HCT116 (cell line): ENCODE data around the gene SCFD2. TPM values are rescaled to one million over a fixed set of nuclear protein-coding genes. Genes with fewer than 3 reads are reported as not detected.
"Not testable (repeated sequence)": the region's sequence is repeated elsewhere in the genome, so short reads cannot be mapped to it uniquely, and the experiment has no call there.

Experiments
- ATAC-seq: fragments of 200-7000 bp; cut with Tn5 transposase; 2 replicates; pipeline ENCODE4 v1.9.1; 2020; ENCODE audit warnings: mild to moderate bottlenecking, moderate library complexity
- BruUV-seq: library from RNA; stranded (reverse); fragments of 400-500 nt; replicated peaks from 2 replicates; lab custom pipeline; 2021; lab: Mats Ljungman, UMichigan
- CTCF ChIA-PET: fragments of 300-600 bp; sonication (Branson Sonifier 250); formaldehyde crosslinking; loops from one replicate; lab custom pipeline; 2021; ENCODE audit warnings: antibody characterized with exemption; lab: Charles Lee
- POLR2A ChIA-PET: fragments of 300-600, 350-600 bp; sonication (Branson Sonifier 250); formaldehyde crosslinking; loops from one replicate; lab custom pipeline; 2021; ENCODE audit warnings: antibody characterized with exemption; lab: Charles Lee
- RAD21 ChIA-PET, 2 experiments: fragments of 300-600 bp; sonication (Branson Sonifier 250); formaldehyde crosslinking; loops; one replicate each; lab custom pipeline; 2023; ENCODE audit warnings: low total read pairs in 2 of 2; ENCODE audit not compliant: uncharacterized antibody in 2 of 2, unreplicated experiment in 2 of 2, low non-redundant PET in 1 of 2; lab: Charles Lee
- DNase-seq: peaks from one replicate; pipeline ENCODE4 v3.0.0-alpha.2; 2010; ENCODE audit warnings: low read depth, low spot score
- H2AFZ ChIP-seq: fragments of 200-600 bp; shearing (Covaris generic), sonication (generic); 2 replicates; pipeline ENCODE4 v1.6.1; 2017; ENCODE audit warnings: low read depth, mixed run types, mixed read lengths, antibody characterized with exemption, low read length; ENCODE audit not compliant: poor library complexity, severe bottlenecking
- H3K27ac ChIP-seq: 2 replicates; pipeline ENCODE4 v1.5.1; 2012; ENCODE audit warnings: low read depth, low read length
- H3K27me3 ChIP-seq: fragments of 200-600 bp; sonication (generic); 2 replicates; pipeline ENCODE4 v1.6.1; 2016; ENCODE audit warnings: mixed run types, low read length, mixed read lengths; ENCODE audit not compliant: insufficient read depth
- H3K36me3 ChIP-seq, 2 experiments: fragments of 200-500 bp in 1 of 2; fragments of 200-600 bp in 1 of 2; sonication (Bioruptor generic) in 1 of 2; sonication (generic) in 1 of 2; 2 replicates each; pipeline versions ENCODE4 v1.5.1 to v1.6.1; 2014 to 2016; ENCODE audit warnings: low read length in 2 of 2, inconsistent platforms in 1 of 2, mixed read lengths in 1 of 2, mixed run types in 1 of 2; ENCODE audit not compliant: insufficient read depth in 2 of 2, control insufficient read depth in 1 of 2
- H3K4me1 ChIP-seq, 2 experiments: fragments of 200-600 bp in 1 of 2; sonication (generic) in 1 of 2; 2 replicates each; pipeline versions ENCODE4 v1.5.1 to v1.6.1; 2012 to 2017; ENCODE audit warnings: low read length in 2 of 2, inconsistent platforms in 1 of 2, mild to moderate bottlenecking in 1 of 2, mixed read lengths in 1 of 2, mixed run types in 1 of 2, moderate library complexity in 1 of 2; ENCODE audit not compliant: insufficient read depth in 2 of 2, control insufficient read depth in 1 of 2
- H3K4me2 ChIP-seq: fragments of 200-600 bp; sonication (generic); 2 replicates; pipeline ENCODE4 v1.6.1; 2017; ENCODE audit warnings: mixed run types, low read length, mixed read lengths
- H3K4me3 ChIP-seq, 2 experiments: fragments of 200-600 bp in 1 of 2; sonication (generic) in 1 of 2; replicated peaks in 1 of 2; 2 replicates each; pipeline ENCODE4 v1.5.1; 2011 to 2016; ENCODE audit warnings: low read length in 2 of 2, control low read depth in 1 of 2, low read depth in 1 of 2, mild to moderate bottlenecking in 1 of 2, mixed read lengths in 1 of 2, mixed run types in 1 of 2
- H3K79me2 ChIP-seq: fragments of 200-600 bp; sonication (generic); 2 replicates; pipeline ENCODE4 v1.6.1; 2017; ENCODE audit warnings: mild to moderate bottlenecking, mixed run types, low read length, moderate library complexity, mixed read lengths; ENCODE audit not compliant: insufficient read depth
- H3K9ac ChIP-seq: fragments of 200-600 bp; sonication (generic); 2 replicates; pipeline ENCODE4 v1.6.1; 2016; ENCODE audit warnings: low read length, mixed read lengths
- H3K9me2 ChIP-seq: fragments of 200-600 bp; sonication (generic), shearing (Covaris generic); 2 replicates; pipeline ENCODE4 v1.6.1; 2017; ENCODE audit warnings: mixed run types, mild to moderate bottlenecking, moderate library complexity; ENCODE audit not compliant: insufficient read depth
- H3K9me3 ChIP-seq, 2 experiments: fragments of 200-500 bp in 1 of 2; fragments of 200-600 bp in 1 of 2; sonication (Bioruptor generic) in 1 of 2; sonication (generic) in 1 of 2; 2 replicates each; pipeline ENCODE4 v1.6.1; 2014 to 2017; ENCODE audit warnings: low read length in 2 of 2, mixed read lengths in 2 of 2, inconsistent platforms in 1 of 2, low read depth in 1 of 2, mild to moderate bottlenecking in 1 of 2, mixed run types in 1 of 2, moderate library complexity in 1 of 2; ENCODE audit not compliant: control insufficient read depth in 1 of 2, insufficient read depth in 1 of 2
- H4K20me1 ChIP-seq: fragments of 200-600 bp; sonication (generic), shearing (Covaris generic); 2 replicates; pipeline ENCODE4 v1.6.1; 2017; ENCODE audit warnings: mixed run types, mild to moderate bottlenecking, moderate library complexity; ENCODE audit not compliant: insufficient read depth
- ATF3 ChIP-seq: IDR thresholded peaks from 2 replicates; pipeline ENCODE4 v1.6.1; 2012
- EGR1 ChIP-seq: IDR thresholded peaks from 2 replicates; pipeline ENCODE4 v1.6.1; 2012; ENCODE audit warnings: low read depth
- EZH2 ChIP-seq: fragments of 200-600 bp; sonication (generic); IDR thresholded peaks from 2 replicates; pipeline ENCODE4 v1.6.1; 2017; ENCODE audit warnings: antibody characterized with exemption, mixed run types
- FOSL1 ChIP-seq: IDR thresholded peaks from 2 replicates; pipeline ENCODE4 v1.6.1; 2012; ENCODE audit warnings: low read depth
- JUND ChIP-seq: IDR thresholded peaks from 2 replicates; pipeline ENCODE4 v1.6.1; 2012
- MAX ChIP-seq: IDR thresholded peaks from 2 replicates; pipeline ENCODE4 v1.6.1; 2012
- POLR2A ChIP-seq: IDR thresholded peaks from 2 replicates; pipeline ENCODE4 v1.7.0; 2011; ENCODE audit warnings: borderline replicate concordance; ENCODE audit not compliant: insufficient read depth, insufficient read length; ENCODE audit errors: extremely low read depth
- REST ChIP-seq: IDR thresholded peaks from 2 replicates; pipeline ENCODE4 v1.6.1; 2012; ENCODE audit warnings: low read depth
- SP1 ChIP-seq: IDR thresholded peaks from 2 replicates; pipeline ENCODE4 v1.6.1; 2012; ENCODE audit warnings: low read depth
- SRF ChIP-seq: IDR thresholded peaks from 2 replicates; pipeline ENCODE4 v1.6.1; 2012; ENCODE audit warnings: low read depth
- ZBTB33 ChIP-seq: IDR thresholded peaks from 2 replicates; pipeline ENCODE4 v1.6.1; 2011; ENCODE audit warnings: mild to moderate bottlenecking, low read length, moderate library complexity; ENCODE audit not compliant: insufficient replicate concordance; ENCODE audit errors: extremely low read depth
- ZFX ChIP-seq: fragments of 450-650 bp; IDR thresholded peaks from 2 replicates; pipeline ENCODE4 v1.6.1; 2017
- ZNF274 ChIP-seq: fragments of 200-500 bp; sonication (Bioruptor generic); IDR thresholded peaks from 2 replicates; pipeline ENCODE4 v1.6.1; 2014; ENCODE audit warnings: mild to moderate bottlenecking, low read depth, low read length, inconsistent platforms
- intact Hi-C: fragments of 100-400 bp; cut with micrococcal nuclease; formaldehyde crosslinking; loops from 2 replicates; pipeline ENCODE4 v1.10.0; 2022
- total RNA-seq: library from RNA; stranded (reverse); gene quantifications from one replicate; pipeline ENCODE4 v1.2.1, GENCODE V29; 2021; ENCODE audit not compliant: unreplicated experiment

Gene SCFD2
- total RNA-seq, 1 experiment from 2014 or later, result 13.6 TPM

GRCh38 chr4:53147197-53147596 is 218.7 kb downstream of the SCFD2 start (continued):
- no peak for TF ChIP-seq FOSL1
- no peak for TF ChIP-seq SP1
- TF ChIP-seq POLR2A, result no peak
- no peak for TF ChIP-seq JUND
- no peak for TF ChIP-seq ZFX
- no peak for TF ChIP-seq MAX

GRCh38 chr4:53141308-53141707 is 224.6 kb downstream of the SCFD2 start:
- Histone ChIP-seq H3K4me3 (no peak overlapping the region), H3K79me2 (no peaks in the 10 kb centered on the region), H3K9ac (no peak overlapping the region), H3K9me2 (no peaks in the 10 kb centered on the region), H3K27ac (no peak overlapping the region), H3K9me3 (no peaks in the 10 kb centered on the region), H4K20me1 (no peaks in the 10 kb centered on the region), H2AFZ (no peak overlapping the region), H3K27me3 (no peaks in the 10 kb centered on the region), H3K36me3 (no peaks in the 10 kb centered on the region), H3K4me1 (no peaks in the 10 kb centered on the region), H3K4me2 (no peak overlapping the region)
- no peak for ATAC-seq
- intact Hi-C loops, result no loop called here
- POLR2A ChIA-PET, result no interaction called here
- BruUV-seq, result no TSS peak
- TF ChIP-seq ZFX (no peak), EGR1 (no peak), MAX (no peak), EZH2 (no peak), REST (no peak), ZNF274 (no peak), FOSL1 (no peak), ZBTB33 (no peak), ATF3 (no peak), SRF (no peak), POLR2A (no peak)
- RAD21 ChIA-PET, result no interaction called here
- CTCF ChIA-PET, result no interaction called here
- no peak for DNase-seq

GRCh38 chr4:53139256-53139655 is 226.6 kb downstream of the SCFD2 start:
- H2AFZ ChIP-seq, CTCF ChIA-PET, BruUV-seq, ATAC-seq, H3K27ac ChIP-seq, H4K20me1 ChIP-seq, RAD21 ChIA-PET, DNase-seq, H3K36me3 ChIP-seq, H3K9me2 ChIP-seq, intact Hi-C loops, POLR2A ChIA-PET, H3K9me3 ChIP-seq, H3K4me1 ChIP-seq, H3K9ac ChIP-seq, H3K4me3 ChIP-seq, H3K79me2 ChIP-seq, H3K4me2 ChIP-seq, H3K27me3 ChIP-seq: not testable (repeated sequence)
